AG10803 (cell line): Measurements from ENCODE around the gene SLC23A2.

Experiments used
- DNase-seq: peaks from one replicate; pipeline ENCODE4 v3.0.0; 2010; ENCODE audit warnings: low read depth
- H3K4me3 ChIP-seq: 2 replicates; pipeline ENCODE4 v1.5.1; 2011; ENCODE audit warnings: mild to moderate bottlenecking, low read length, control low read depth
- CTCF ChIP-seq: conservative IDR thresholded peaks from 2 replicates; pipeline ENCODE4 v1.5.1; 2011; ENCODE audit warnings: mild to moderate bottlenecking, low read length, control low read depth, inconsistent platforms

Gene SLC23A2

GRCh38 chr20:4811257-4811656 lies 190.1 kb downstream of the SLC23A2 start:
- no peak overlapping the region for H3K4me3 ChIP-seq
- no peak for TF ChIP-seq CTCF
- DNase-seq = no peak

GRCh38 chr20:4810426-4811019 lies 190.8 kb downstream of the SLC23A2 start:
- no peak overlapping the region for H3K4me3 ChIP-seq
- DNase-seq = no peak
- no peak for TF ChIP-seq CTCF

- no peak overlapping the region for H3K4me3 ChIP-seq
- DNase-seq = no peak
- no peak for TF ChIP-seq CTCF
These were observed 191.6 kb downstream of the SLC23A2 start for GRCh38 chr20:4809707-4810106.

GRCh38 chr20:4808872-4809271 lies 192.4 kb downstream of the SLC23A2 start:
- DNase-seq = peak; percentile 76
- TF ChIP-seq CTCF = no peak

GRCh38 chr20:4805663-4806449 lies 195.5 kb downstream of the SLC23A2 start:
- TF ChIP-seq CTCF = no peak
- H3K4me3 ChIP-seq = no peak overlapping the region
- DNase-seq = no peak

More at GRCh38 chr20:4808872-4809271, 192.4 kb downstream of the SLC23A2 start:
- H3K4me3 ChIP-seq = no peak overlapping the region

GRCh38 chr20:4802527-4802926 lies 198.8 kb downstream of the SLC23A2 start:
- no peak for DNase-seq
- no peak for TF ChIP-seq CTCF
- H3K4me3 ChIP-seq = no peak overlapping the region
